ENCODE results near the gene SFPQ.
"Not testable (repeated sequence)": the region's sequence is repeated elsewhere in the genome, so short reads cannot be mapped to it uniquely, and the experiment has no call there.

- not testable (repeated sequence) for TF ChIP-seq POLR2AphosphoS5, SPI1, POLR2A, TAF1 (IDR thresholded peaks at IDR 0.05; ENCODE audit: low read depth, low read length)
These were observed 43.8 kb upstream of the SFPQ start for GRCh38 chr1:35236772-35237171.

Measured in GM12891 (cell line).